ENCODE data around the gene ATXN1. TPM values are rescaled to one million over a fixed set of nuclear protein-coding genes. Genes with fewer than 3 reads are reported as not detected.

The ATXN1 gene
- total RNA-seq, 2 experiments from 2014 or later = 83.1 to 89.4 TPM

DNA sequence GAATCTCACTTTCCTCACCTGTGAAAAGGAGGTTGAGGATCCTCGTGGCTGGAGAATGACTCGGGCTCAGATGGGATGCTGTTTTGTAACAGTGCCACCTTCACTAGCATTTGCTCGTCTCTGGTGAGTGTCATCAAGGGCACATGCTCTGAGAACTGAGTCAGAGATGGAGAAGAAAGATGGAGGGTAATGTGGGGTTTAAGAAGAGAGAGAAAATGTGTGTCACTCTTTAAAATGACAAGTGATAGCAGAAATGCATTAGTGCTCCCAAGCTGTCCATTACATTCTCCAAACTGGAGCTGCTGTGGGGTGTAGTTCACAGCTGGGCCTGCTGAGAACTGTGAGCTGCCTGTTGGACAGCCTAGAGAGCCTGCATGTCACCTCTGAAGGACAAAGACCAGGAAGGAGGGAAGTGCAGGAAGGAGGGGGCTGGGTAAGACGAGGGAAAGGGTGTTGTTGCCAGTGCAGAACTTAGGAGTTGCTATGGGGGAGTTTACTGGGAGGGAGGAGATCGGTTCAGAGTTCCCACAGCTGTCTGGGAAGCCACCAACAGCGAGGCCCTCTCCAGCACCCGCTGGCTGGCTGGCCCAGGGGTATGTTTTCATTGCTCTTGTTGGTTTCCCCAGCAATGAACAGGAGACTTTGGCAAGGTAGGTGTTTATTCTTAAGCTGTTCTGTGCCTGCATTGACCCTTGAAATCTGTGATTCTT lies 503.1 kb downstream of the ATXN1 start:
- CTCF ChIA-PET = no interaction called here
- POLR2A ChIA-PET = no interaction called here
- Mint-ChIP-seq H3K4me3 (no peak overlapping the region), H3K27me3 (no peaks in the 10 kb centered on the region), H3K4me1 (no peaks in the 10 kb centered on the region), H3K36me3 (ENCODE audit: low read depth) (no peaks in the 10 kb centered on the region), H3K9me3 (no peaks in the 10 kb centered on the region), H3K27ac (no peak overlapping the region)
- DNase-seq = no peak

DNA sequence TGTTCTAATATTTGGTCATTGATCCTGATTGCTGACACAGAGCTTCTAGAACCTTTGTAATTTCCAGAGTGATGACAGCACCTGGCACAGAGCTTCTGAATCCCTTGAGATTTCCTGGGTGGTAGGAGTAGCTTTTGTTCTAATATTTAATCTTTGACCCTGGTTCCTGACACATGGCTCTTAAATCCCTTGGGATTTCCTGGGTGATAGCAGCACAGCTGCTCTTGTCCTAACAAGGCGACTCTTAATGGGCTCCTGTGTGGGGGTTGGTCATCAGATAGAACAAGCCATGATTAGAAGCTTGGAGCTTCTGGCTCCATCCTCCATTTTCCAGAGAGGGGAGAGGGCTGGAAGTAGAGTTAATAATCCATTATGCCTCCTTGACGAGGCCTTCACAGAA lies 504.5 kb downstream of the ATXN1 start:
- H3K4me1 Mint-ChIP-seq = no peaks in the 10 kb centered on the region
- H3K36me3 Mint-ChIP-seq (ENCODE audit: low read depth) = no peaks in the 10 kb centered on the region
- ChIA-PET CTCF (no interaction called here), POLR2A (no interaction called here)
- H3K27ac Mint-ChIP-seq = no peak overlapping the region
- no peak for DNase-seq
- no peak overlapping the region for H3K4me3 Mint-ChIP-seq
- H3K27me3 Mint-ChIP-seq = no peaks in the 10 kb centered on the region
- H3K9me3 Mint-ChIP-seq = no peaks in the 10 kb centered on the region

DNA sequence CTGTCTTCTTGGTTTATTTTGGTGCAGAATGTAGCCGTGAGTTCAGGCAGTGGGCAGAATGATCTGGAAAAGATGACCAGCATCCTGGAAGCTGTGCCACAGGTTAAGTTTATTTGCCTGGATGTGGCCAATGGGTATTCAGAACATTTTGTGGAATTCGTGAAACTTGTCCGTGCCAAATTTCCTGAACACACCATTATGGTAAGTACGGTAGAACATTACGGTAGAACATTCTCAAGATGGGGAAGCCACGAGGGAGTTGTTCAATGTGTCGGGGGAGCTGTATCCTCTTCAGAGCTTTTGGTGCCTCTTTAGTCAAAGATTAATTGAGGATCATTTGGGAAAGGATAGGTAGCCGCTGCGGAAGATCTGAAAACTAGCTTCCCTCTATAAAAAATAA lies 506.7 kb downstream of the ATXN1 start:
- Mint-ChIP-seq H3K9me3 (no peaks in the 10 kb centered on the region), H3K36me3 (ENCODE audit: low read depth) (no peaks in the 10 kb centered on the region), H3K27me3 (no peaks in the 10 kb centered on the region), H3K4me1 (no peaks in the 10 kb centered on the region), H3K27ac (no peak overlapping the region), H3K4me3 (no peak overlapping the region)
- ChIA-PET CTCF (no interaction called here), POLR2A (no interaction called here)
- DNase-seq = no peak

DNA sequence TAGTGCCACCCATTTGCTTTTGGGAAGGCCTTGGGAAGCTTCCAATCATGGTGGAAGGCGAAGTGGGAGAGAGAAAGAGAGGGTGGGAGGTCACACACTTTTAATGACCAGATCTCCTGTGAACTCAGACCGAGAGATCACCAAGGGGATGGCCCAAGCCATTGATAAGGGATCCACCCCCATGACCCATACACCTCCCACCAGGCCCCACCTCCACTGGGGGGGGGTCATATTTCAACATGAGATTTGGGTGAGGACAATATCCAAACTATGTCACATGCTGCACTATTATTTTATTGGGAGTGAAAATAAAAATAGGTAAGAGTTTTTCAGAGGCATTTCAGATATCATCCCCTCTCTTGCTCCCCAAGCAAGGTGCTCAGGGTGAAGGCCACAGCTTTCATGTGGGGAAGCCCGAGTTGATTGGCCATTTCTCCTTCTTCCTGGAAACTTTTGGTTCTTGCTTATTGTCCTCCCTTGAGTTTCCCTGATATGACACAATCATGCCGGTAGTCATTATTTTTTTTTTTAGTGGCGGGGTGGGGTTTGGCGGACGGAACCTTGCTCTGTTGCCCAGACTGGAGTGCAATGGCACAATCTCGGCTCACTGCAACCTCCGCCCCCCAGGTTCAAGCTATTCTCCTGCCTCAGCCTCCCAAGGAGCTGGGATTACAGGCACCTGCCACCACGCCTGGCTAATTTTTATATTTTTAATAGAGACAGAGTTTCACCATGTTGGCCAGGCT lies 507.7 kb downstream of the ATXN1 start:
- POLR2A ChIA-PET = no interaction called here
- Mint-ChIP-seq H3K4me3 (no peak overlapping the region), H3K27ac (no peak overlapping the region), H3K36me3 (ENCODE audit: low read depth) (no peaks in the 10 kb centered on the region), H3K4me1 (no peaks in the 10 kb centered on the region), H3K9me3 (no peaks in the 10 kb centered on the region), H3K27me3 (no peaks in the 10 kb centered on the region)
- no peak for DNase-seq
- CTCF ChIA-PET = no interaction called here

DNA sequence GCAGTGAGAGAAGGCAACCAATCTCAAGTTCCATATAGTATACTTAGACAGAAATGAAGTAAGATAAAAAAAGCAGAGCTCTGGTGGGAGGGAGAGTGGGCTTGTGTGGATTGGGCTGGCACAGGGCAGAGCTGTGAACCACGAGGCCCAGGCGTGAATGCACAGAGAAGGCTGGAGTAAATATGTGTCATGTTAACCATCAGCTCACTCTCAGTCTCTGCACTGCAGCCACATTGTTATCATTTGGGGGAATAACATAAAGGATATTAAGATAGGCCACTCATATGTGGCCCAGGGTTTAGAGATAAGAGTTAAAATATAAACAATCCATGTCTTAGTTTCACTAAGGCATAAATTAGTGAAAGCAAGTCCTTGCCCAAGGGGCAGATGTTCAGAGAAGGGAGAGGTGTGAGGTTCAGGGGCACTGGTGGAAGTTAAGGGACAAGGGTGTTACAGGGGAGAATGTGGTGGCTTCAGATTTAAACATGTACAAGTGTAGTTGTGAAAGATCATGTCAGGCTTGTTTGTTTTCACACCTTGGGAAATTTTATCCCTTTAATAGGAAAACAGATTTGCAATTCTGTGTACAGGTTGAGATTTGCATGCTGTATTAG lies 508.5 kb downstream of the ATXN1 start:
- no peak for DNase-seq
- Mint-ChIP-seq H3K4me1 (no peaks in the 10 kb centered on the region), H3K27me3 (no peaks in the 10 kb centered on the region), H3K4me3 (no peak overlapping the region), H3K27ac (no peak overlapping the region), H3K9me3 (no peaks in the 10 kb centered on the region), H3K36me3 (ENCODE audit: low read depth) (no peaks in the 10 kb centered on the region)
- CTCF ChIA-PET = no interaction called here
- POLR2A ChIA-PET = no interaction called here

DNA sequence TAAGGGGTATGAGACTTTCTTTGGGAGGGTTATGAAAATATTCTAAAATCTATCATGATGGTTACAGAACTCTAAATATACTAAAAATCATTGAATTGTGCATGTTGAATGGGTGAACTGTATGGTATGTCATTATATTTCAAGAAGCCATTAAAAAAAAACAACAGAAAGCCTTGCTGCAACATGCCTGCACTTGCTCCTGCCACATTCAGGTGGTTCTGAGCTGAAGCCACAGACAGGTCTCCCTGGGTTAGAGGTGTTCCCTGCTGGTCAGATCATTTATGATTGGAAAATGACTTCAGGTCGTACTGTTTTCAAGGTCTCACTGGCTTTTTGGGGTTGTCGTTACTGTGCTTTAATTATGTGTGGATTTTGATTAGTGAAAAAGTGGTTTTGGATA lies 509.6 kb downstream of the ATXN1 start:
- no peak overlapping the region for H3K27ac Mint-ChIP-seq
- H3K27me3 Mint-ChIP-seq = no peaks in the 10 kb centered on the region
- no peaks in the 10 kb centered on the region for H3K9me3 Mint-ChIP-seq
- no peaks in the 10 kb centered on the region for H3K36me3 Mint-ChIP-seq (ENCODE audit: low read depth)
- no peak for DNase-seq
- CTCF ChIA-PET = no interaction called here
- H3K4me1 Mint-ChIP-seq = no peaks in the 10 kb centered on the region
- H3K4me3 Mint-ChIP-seq = no peak overlapping the region
- POLR2A ChIA-PET = no interaction called here

DNA sequence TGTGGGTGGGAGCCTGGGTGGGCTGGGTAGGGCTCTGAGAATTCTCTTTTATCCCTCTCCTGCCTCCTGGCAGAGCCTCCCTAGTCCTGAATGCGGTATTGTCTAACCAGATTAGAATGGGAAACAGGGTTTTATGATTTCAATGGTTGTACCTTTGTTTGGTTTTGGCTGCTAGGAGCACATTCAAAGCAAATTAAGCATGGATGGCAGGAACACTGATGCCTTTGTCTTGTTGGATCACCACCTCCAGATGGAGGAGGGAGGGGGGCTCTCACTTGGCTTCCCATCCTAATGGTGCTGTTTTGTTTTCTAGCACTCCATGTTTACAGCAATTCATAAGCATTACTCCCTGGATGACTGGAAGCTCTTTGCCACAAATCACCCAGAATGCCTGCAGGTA lies 511.3 kb downstream of the ATXN1 start:
- Mint-ChIP-seq H3K27me3 (no peaks in the 10 kb centered on the region), H3K9me3 (no peaks in the 10 kb centered on the region), H3K36me3 (ENCODE audit: low read depth) (no peaks in the 10 kb centered on the region), H3K4me1 (no peaks in the 10 kb centered on the region), H3K4me3 (no peak overlapping the region), H3K27ac (no peak overlapping the region)
- ChIA-PET CTCF (no interaction called here), POLR2A (no interaction called here)
- no peak for DNase-seq
